NCI-H2107 treated with DMSO at 0.1 percent for 48 hours (cell line): ENCODE measurements around the gene F13A1.
"Not testable (repeated sequence)": the region's sequence is repeated elsewhere in the genome, so short reads cannot be mapped to it uniquely, and the experiment has no call there.

ENCODE experiments used
- DNase-seq: peaks from one replicate; lab custom pipeline; 2025; ENCODE audit not compliant: unreplicated experiment; lab: John Stamatoyannopoulos, UW

The F13A1 gene

DNA sequence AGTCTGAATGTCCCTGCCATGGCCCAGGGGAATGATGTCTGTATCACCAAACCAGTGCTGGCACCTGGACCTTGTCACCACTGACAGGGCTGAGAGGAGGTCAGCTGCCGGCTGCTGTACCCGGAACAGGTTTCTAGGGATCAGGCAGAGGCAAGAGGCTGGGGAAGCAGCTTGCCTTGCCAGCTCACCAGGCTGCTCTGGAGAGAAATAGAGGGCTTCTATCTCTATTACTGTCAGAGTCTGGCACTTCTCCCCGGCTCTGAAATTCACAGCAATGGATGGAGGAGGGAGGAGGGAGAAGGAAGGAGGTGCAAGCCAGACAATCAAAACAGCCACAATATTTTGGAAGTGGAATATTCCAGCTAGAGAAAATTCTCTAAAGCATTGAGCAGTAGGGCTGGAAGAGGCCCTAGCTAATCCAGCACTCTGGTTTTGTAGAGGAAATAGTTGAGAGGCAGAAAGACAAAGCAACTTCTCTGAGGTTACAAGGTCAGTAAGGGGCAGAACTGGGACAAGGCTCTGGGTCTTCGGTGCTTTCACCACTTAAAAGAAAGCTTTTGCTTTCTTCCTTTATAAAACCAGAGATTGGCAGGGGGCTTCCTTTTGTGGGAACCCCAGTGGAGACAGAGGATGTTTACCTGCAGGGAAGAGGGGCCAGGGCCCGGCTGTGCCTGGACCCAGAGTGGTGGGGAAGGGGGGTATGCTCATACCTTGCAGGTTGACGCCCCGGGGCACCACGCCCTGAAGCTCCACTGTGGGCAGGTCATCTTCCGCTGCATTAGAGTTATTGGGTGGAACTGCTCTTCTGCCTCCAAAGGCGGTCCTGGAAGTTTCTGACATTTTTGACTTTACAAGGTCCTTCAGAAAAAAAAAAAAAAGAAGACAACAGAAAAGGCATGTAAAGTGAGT, 2.4 kb downstream of the F13A1 start:
- no peak for DNase-seq

DNA sequence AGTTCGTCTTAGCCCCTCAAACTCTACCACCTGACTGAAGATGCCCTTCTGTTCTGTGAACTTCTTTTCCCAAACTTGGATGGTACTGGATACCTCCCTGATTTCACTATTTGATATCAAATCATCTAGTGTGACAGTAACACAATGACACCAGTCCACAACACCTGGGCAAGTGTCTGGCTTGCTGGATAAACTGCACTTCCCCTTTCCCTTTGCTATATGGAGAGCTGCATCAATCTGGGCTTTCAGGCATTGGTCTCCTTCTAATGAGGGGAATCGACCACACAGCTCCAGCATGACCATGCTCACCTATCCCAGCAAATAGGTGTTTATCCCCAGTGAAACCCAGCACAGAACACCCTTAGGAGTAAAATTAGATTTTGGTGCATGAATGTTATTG, 3.1 kb downstream of the F13A1 start:
- DNase-seq = no peak

DNA sequence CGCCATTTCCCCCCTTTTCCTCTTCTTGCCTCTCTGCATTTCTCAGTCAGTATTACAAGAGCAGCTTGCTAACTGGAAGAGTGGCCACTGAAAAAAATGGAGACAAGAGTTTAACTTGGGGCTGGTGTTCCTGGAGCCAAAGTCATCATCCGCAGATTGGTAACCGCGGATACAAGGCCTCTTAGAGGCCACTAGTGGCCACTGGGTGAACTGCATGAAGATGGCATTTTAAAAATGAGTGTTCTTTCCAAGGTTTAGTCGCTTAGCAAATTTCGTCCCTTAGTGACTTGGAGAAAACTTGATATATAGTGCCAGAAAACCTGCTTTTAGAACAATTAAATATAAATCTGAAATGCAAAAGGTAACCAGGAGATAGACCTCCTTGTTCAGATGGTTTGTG, 4.8 kb downstream of the F13A1 start:
- no peak for DNase-seq

DNA sequence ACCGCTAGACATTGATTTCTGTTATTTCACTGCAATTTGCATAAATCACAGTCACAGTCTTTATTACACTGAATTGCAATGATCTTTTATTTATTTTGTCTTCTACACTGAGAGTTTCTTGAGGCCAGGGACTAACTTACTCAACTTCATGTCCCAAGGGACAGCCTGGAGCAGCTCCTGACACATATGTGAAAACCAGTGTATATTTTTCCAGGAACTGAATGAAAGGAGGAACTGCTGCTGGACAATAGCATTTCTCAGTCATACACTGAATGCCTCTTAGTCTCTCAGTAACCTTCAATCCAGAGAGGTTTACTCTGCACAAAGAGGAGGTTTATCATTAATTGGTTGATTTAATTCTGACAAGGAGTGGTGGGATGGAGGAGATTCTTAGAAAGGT, 5.9 kb downstream of the F13A1 start:
- DNase-seq = no peak

DNA sequence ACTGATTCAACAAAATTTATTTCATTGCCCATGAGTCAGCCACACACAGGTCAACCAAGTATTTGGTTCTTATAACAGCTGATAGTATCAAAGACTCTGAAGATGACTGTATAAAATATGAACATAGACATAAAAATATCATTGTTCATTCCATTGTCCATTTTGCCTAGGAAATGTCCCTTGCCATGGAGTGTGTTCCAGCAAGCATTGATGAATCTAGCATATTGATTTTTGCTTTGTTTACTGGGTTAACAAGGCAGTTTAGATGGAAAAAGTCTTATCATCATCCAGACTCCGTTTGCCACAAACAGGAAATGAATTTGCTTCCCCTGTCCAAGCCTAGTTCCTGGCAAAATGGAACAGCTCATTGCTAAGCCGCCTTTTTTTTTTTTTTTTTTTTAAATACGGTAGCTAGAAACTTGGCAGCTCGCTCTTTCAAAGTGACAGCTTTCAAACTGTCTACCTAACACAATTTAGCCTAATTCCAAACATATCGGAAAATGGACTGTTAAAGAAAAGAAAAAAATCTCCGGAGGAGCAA, 7.5 kb downstream of the F13A1 start:
- no peak for DNase-seq

DNA sequence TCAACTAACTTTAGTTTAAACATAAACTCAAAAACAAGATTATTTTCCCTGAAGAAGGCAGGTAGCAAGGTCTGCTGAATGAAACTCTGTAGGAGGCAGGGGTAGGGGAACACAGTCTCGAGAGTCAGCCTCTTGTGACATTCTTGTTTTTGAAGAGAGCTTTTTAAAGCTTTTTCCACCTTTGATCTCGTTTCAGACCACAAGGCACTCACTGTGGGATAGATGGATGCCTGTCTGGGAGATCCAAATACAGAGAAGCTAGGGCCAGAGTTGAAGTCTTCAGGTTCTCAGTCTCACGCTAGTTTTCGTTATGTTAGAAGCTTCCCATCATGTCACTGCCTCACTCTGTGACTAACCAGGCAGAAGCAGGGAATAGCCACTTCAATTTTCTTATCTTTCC, 14.9 kb downstream of the F13A1 start:
- DNase-seq = no peak

DNA sequence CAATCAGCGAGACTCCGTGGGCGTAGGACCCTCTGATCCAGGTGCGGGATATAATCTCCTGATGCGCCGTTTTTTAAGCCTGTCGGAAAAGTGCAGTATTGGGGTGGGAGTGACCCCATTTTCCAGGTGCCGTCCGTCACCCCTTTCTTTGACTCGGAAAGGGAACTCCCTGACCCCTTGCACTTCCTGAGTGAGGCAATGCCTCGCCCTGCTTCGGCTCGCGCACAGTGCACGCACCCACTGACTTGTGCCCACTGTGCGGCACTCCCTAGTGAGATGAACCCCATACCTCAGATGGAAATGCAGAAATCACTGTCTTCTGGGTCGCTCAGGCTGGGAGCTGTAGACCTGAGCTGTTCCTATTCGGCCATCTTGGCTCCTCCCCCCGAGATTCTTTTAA, 20.1 kb downstream of the F13A1 start:
- DNase-seq = not testable (repeated sequence)

DNA sequence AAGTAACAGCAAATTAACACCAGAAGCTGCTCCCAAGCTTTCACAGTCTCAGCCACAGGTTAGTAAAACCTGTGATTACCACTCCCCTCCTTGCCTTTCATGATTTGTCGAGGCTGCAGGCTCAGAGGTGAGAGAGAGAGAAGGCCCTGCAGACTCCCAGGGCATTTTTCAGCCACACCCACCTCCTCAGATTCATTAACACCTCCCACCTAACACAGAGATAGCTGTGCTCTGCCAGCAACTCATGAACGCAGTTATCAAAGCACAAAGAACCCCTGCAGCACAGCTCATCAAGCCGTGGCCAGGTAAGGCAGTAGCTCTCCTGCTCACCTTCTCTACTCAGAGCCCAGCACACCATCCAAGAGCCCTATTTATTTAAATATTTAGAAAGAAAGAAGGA, 27.1 kb downstream of the F13A1 start:
- DNase-seq = no peak

DNA sequence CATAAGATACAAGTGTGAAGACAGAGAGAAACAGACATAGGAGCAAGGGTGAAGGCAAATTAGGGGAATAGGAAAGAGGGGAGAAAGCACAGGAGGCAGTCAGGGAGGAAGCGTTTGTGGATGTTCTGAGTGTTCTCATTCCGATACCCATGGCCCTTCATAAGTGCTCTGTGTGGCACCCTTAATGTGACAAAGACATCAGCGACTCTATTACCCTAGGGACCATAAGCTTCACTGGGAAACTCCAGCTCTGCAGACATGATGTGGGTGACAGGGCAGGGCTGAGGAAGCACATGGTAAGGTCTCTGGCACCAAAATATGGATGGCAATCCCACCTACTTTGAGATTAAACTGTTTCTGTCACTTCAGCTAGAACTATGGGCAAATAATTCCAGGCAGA, 33.0 kb downstream of the F13A1 start:
- no peak for DNase-seq

DNA sequence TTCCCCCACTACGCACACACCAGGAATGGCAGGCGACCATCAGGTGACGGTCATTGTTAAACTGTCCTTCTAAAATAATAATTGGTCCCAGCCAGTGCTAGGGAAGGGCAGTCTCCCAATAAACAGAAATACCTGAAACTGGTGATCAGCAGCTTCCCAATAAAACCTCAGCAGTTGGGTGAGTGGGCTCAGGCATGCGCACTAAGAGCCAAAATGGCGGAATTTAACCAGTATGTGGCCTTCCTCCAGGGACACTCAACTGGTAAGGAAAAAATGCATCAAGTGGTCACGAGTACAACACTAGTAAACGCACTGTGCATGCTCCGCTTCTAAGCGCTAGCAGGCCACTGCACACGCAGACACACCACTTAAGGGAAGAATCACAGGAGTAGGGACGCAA, 34.8 kb downstream of the F13A1 start:
- no peak for DNase-seq

DNA sequence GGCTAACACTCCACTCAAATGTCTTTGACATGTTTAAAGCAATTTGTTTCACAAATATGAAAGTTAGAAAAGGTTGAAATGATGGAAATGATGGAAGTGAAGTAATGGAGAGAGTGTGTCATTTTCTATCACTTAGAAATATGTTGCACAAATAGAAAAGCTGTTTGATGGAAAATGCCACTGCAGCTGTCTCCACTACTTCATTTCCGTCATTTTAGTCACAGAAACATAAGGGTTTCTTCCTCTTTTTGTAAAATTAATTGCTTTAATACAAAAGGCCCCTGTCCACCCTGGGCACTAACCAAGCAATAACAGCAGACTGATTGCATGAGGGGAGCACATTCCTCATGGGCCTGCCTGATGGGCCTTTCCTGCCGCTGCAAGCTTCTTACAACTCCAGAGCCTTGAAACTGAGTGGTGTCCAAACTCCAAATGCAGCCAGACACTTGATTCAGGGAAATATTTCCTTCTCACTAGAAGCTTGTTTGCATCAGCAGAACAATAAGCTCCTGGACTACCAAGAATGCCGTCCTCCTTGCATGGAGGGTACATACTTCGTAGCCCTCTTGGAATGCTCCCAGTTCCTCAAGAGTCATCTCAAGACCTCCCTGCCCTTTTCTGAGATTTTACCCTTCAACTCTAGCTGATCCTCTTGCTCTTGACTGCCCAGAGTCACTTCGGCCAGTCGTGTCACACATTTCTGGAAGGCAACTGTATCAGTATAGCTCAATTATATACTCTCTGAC, 36.1 kb downstream of the F13A1 start:
- no peak for DNase-seq

DNA sequence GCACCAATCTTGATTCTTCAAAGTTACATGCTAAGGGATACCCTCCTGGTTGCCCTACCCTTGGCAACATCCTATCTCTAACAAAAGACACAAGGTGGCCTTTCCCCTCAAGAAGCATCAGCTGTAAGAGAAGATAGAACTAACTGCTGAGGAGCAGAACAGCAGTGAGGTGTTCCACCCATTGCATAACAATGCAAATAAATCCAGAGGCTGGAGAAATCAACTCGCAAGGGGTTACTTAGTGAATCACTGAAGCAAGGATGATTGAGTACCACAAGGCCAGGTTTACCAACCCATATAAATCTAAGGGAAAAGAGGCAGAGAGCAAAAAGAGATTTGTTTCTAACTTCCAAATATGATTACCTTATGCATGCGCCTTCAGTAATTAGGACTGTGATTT, 36.7 kb downstream of the F13A1 start:
- DNase-seq = no peak

DNA sequence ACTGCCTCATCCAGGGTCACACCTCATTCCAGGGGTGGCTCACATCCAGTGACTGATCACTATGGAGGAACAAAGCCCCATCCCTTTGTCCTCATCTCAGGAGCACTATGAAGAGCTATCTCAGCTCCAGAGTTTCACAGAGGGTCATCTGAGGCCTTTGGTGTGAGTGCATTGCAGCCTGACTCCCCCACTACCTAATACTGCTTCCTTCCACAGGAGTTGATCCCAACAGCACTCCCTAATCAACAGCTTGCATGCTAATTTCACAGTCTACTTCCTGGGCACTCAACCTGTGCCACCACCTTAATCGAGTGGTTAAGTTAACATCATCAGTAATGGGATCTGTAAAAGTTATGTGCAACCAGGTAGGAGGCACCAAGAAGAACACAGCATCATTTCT, 37.7 kb downstream of the F13A1 start:
- DNase-seq = no peak

DNA sequence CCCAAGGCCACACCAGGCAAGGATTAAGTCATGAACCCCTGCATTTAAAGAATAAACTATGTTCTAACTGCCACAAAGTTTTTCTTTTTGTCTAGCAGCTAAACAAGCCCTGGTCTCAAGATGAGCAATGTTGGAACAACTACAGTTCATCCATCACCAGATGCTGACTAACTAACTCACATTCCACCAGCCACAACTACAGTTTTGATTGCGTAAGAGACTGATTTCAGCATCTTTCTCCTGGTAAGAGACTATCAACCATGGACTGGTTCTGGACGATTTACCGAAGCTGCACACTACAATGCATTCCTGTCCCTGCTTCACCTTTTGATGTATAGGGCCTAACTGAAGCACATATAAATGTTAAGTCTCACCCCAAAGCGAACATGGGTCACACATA, 43.0 kb downstream of the F13A1 start:
- DNase-seq = no peak

DNA sequence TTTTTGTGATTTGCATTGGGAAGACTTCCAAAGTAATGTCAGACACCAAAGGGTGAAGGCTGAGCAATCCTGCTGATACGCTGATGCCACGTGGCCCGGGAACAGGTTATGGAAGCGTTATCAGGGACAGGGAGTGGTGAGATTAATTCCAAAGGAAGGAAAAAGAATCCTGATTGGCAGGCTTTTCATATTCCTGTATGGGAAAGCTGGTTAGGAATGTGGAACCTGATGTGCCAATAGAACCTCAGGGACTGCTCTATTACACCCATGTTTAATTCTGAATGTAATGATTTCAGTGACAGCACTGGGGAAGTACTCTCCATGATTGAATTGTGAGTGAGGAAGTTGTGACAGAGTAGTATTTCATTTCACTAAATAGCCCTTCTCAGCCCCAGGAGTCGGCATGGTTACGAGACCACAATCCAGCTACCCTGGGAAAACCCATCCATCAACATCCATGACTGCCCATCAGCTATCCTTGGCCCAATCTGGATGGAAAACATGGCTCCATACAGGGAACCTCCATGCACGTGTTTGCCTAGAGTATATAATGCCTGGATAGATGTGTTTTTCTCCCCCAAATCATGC, 49.4 kb downstream of the F13A1 start:
- DNase-seq = no peak

DNA sequence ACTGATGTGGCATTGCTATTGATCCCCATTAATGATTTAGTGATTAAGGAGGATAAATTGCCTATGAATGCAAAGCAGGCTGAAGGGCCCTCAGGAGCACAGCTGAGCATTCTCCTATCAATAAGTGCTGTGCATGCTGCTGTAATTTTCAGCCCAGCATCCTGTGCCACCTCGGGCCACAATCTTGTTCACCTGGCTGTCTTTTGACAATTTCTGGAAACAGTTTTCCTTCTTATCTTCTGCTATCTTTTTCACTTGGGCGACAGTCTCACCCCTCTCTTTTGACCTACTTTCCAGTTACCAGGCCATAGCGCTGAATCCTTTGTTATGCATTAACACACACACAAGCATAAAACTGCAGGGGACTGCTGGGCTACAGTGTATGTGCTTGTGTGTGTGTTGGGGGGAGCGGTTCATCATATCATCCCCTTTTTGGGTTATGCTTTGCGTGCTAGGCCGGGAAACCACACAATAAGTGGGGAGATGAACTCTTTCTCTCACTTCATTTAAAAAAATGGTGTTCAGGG, 60.2 kb downstream of the F13A1 start:
- DNase-seq = no peak

DNA sequence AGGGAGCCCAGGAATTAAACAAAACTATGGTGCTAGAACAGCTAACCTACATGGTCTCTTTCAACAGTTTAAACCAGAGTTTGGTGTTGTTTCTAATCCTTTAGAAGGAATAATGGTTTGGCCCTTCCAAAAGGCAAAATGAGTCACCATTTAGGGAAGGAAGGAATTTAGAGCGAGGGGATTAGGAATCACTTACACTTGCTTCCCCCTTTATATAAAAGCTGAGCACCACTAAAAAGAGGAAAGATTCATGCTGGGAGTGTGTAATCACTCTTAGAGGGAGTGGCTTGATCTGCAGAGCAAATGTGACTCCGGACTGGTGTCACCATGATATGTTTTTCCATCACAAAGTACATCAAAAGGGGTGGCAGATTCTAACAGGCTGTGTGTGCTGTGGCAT, 63.6 kb downstream of the F13A1 start:
- DNase-seq = no peak

DNA sequence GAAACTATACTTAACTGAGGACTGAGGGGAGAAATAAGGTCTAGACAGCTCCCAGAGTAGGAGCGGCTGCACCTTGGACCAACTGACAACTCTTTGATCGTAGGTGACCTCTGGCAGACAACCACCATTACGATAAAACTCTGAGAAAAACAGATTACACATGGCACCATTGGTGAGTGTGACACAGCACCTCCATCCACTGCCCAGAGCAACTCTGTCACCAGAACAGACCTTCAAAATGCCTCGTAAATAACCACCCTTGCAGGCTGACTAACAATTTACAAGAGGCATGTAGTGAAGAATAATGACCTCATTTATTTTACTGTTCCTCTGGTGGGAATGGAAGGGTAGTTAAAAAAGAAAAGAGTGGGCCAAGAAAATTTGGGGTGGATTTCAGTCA, 64.2 kb downstream of the F13A1 start:
- no peak for DNase-seq

DNA sequence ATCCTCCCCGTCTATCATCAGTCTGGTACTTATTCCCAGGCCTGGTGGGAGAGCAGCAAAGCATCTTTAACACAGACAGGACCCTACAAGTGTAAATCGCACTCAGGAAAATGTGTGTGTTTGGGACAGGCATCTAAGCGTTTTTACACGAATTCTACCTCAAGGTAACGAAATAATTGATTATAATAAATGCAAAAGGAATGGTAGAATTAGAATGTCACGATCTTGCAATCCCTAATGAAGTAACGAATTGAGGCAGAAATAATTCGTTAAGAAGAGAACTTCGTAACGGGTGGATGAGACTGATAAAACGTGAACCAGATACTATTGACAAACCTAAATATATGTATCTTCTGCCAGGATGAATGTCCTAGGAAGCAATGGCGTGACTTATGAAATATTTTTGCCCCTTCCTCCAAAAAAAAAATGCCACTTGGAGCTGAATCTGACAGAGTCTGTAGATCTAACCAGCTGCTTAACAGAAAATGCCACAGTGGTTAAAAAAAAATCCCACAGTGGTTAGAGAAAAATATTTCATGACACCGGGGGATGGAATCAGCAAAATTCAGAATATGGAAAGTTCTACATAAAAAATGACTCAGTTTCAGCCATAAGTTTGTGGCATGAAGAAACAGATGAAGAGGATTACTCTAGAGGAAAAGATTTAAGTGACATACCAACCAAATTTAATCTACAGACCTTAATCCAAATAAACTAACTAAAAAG, 68.7 kb downstream of the F13A1 start:
- DNase-seq = no peak

DNA sequence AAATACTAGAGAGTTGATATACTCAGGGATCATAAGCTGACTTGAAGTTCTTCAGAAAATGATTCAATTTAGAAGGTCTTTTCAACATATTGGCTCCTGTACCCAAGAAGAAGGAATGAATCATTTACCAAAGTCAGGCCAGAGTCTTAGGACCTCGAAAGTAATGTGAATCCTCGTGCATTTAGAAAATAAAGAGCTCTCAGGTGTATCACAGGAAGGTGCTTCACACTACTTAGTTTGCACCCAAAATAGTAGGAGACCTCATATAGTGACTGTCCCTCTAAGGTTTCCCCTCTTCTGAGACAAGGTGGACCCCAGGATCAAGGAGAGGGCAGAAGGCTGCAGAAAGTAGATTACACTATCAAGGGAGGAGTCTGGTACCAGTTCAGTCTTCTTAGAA, 71.8 kb downstream of the F13A1 start:
- DNase-seq = no peak

DNA sequence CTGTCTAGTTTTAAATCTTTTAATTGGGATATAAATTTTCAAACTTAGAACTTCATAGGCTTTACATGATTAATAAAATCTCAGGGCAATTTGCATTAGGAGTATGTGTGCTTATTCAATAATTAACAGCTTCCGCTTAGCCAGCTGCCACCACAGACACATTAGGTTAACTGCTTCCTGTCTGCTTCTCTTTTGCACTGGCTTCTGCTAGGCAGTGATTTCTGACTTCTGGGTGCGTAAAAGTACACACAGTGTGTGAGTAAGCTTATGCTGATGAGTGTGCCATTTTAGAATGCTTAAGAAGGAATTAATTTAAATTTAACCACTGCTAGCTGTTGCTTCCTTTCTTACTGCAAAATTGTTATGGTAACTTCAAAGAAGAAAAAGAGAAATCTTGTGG, 73.9 kb downstream of the F13A1 start:
- no peak for DNase-seq
